Esophagus muscularis mucosa (tissue), 4 donors: Measurements from ENCODE around the gene PTPN14. TPM values are rescaled to one million over a fixed set of nuclear protein-coding genes. Genes with fewer than 3 reads are reported as not detected.

Experiments used
- DNase-seq: peaks from one replicate; pipeline ENCODE4 v3.0.0-alpha.2; 2017; ENCODE audit errors: extremely low spot score
- H3K27ac ChIP-seq, 4 donors: fragments of 200-600 bp; sonication (generic); replicated peaks in 1 of 4; 1 replicate in 3 of 4; 2 replicates in 1 of 4; pipeline ENCODE4 v1.5.1; 2016 to 2019; ENCODE audit warnings: mild to moderate bottlenecking in 1 of 4
- H3K27me3 ChIP-seq, 4 donors: fragments of 200-600 bp; sonication (generic); one replicate each; pipeline versions ENCODE4 v1.5.1 to v1.6.0; 2016 to 2019
- H3K36me3 ChIP-seq, 4 donors: fragments of 200-600 bp; sonication (generic); one replicate each; pipeline ENCODE4 v1.5.1; 2016 to 2019
- H3K4me1 ChIP-seq, 4 donors: fragments of 200-600 bp; sonication (generic); one replicate each; pipeline ENCODE4 v1.5.1; 2016 to 2019
- H3K4me3 ChIP-seq, 4 donors: fragments of 200-600 bp; sonication (generic); 1 replicate in 2 of 4; 2 replicates in 2 of 4; pipeline ENCODE4 v1.5.1; 2016 to 2019; ENCODE audit warnings: mild to moderate bottlenecking in 4 of 4, moderate library complexity in 1 of 4
- H3K9me3 ChIP-seq, 4 donors: fragments of 200-600 bp; sonication (generic); 1 replicate in 3 of 4; 2 replicates in 1 of 4; pipeline ENCODE4 v1.5.1; 2016 to 2019
- EP300 ChIP-seq: sonication (generic); formaldehyde crosslinking; IDR thresholded peaks from one replicate; pipeline ENCODE4 v1.6.1; 2017; ENCODE audit warnings: antibody characterized with exemption
- POLR2A ChIP-seq: fragments of 450-650 bp; IDR thresholded peaks from one replicate; pipeline ENCODE4 v1.6.1; 2017; ENCODE audit warnings: antibody characterized with exemption, moderate library complexity, mild to moderate bottlenecking, low read depth
- POLR2AphosphoS5 ChIP-seq, 2 donors: sonication (generic); formaldehyde crosslinking; IDR thresholded peaks; one replicate each; pipeline ENCODE4 v1.6.1; 2017; ENCODE audit warnings: antibody characterized with exemption in 2 of 2
- WGBS: methylation state at CpG from one replicate; pipeline ENCODE4 v1.1.5; 2018; 5-methylcytosine and 5-hydroxymethylcytosine counted together
- intact Hi-C: fragments of 100-400 bp; cut with DNase I; formaldehyde crosslinking; loops from one replicate; pipeline ENCODE4 v1.15.1; 2023
- total RNA-seq, 4 donors: library from RNA; depleted of rRNA; stranded (reverse); fragments of >200 nt; gene quantifications; one replicate each; pipeline versions ENCODE4 v1.1.0 to v1.2.1, GENCODE V29; 2016
- TF ChIP-seq, protein P1 (sequence below), 3 experiments: fragments of 200-600 bp in 2 of 3; fragments of 450-650 bp in 1 of 3; sonication (generic) in 2 of 3; IDR thresholded peaks; one replicate each; pipeline ENCODE4 v1.5.1; 2017 to 2019; ENCODE audit warnings: antibody characterized with exemption in 3 of 3, mild to moderate bottlenecking in 2 of 3, moderate library complexity in 1 of 3

PTPN14 gene
- total RNA-seq, 4 donors from 2014 or later = 48.5 to 108 (median 69.1) TPM

DNA sequence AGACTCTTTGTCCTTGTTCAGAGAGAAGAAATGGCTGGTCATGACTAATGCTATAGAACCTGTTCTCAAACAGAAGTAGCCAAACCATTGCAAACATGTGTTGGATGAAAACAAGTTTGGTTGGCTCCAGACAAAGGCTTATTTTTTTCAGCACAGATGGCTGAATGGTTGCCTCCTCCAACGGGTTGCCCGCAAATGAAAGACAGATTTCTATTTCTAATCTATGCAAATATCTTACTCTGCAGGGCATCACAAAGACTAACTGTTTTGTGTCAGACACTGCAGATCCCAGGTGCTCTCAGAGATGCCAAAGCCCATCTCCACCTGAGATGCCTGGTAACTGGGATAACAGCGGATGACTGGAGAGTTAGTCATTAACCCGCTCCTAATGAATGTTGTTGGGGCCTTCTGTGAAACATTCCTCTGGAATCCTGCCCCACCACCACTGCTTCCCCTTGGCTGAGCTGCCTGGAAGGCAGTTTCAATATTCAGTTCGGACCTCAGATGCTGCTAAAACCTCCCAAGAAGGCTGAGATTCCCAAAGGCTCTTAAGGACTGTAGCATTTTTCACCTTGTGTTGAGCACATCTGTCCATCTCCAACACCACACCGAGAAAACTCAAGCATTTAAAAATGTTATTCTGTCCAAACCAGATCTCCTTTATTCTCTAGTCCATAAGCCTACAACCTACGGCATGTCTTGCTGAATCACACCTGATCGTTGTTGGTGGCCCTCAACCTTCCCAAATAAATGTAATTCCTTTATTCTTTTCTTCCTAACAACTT, 104.4 kb downstream of the PTPN14 start:
- no peak for DNase-seq
- Histone ChIP-seq H3K4me3 (no peak overlapping the region), H3K27ac (peak overlapping the region in 3 of 4 donors; percentile 60 to 71 (median 61)), H3K27me3 (no peaks in the 10 kb centered on the region), H3K36me3 (no peaks in the 10 kb centered on the region), H3K4me1 (peaks cover 29 to 39% (median 35%) of the 10 kb centered on the region in 4 donors), H3K9me3 (no peaks in the 10 kb centered on the region)
- peak in 1 of 2 donors; percentile 32 for TF ChIP-seq POLR2AphosphoS5 (IDR thresholded peaks at IDR 0.05)
- no peak for TF ChIP-seq EP300
- 72% methylated on average over 8 of the region's 8 CpGs for WGBS
- intact Hi-C loops = loop anchor here (5.0 kb wide), 1 partner anchor 105 kb away; the partner anchor contains the start of gene PTPN14

DNA sequence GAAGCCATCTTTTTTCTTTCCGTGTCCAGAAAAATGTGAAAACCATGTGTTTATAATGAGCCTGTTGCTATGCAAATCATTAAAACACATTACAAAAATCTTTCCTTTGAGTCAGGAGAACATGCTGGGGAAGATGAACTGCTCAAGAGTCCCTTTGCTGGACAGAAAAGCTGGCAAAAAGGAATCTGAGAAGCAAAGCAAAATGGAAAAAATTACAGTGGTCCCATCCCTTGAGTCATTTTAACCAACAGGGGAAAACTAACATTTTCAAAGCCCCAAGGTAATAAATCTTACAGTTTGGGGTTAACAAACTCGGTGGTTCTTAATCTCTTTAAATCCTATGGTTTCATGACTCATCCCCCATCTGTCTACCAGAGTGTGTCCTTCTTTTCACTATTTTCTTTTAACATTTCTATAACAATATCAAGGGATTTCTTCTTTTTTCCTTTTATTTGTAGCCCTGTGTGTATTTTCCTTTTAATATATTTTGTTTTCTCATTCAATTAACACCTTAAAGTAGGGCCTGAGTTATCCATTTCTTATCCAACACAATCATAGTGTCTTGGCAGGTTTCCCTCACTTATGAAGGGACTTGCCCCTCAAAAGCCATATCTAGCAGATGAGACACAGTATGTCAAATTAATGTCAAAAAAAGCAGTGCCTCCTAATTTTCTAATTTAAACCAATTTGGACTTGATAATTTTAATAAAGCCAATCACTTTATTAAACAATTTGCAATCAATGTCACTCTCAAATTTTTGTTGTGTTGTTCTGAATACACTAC, 105.4 kb downstream of the PTPN14 start:
- H3K27me3 ChIP-seq = no peaks in the 10 kb centered on the region
- no peaks in the 10 kb centered on the region for H3K36me3 ChIP-seq
- peak overlapping the region; percentile 41 to 71 (median 60) for H3K27ac ChIP-seq
- DNase-seq = no peak
- intact Hi-C loops = loop anchor here (5.0 kb wide), 1 partner anchor 106 kb away; the partner anchor contains the start of gene PTPN14
- no peaks in the 10 kb centered on the region for H3K9me3 ChIP-seq
- TF ChIP-seq POLR2A (no peak), POLR2AphosphoS5 (IDR thresholded peaks at IDR 0.05) (peak in 1 of 2 donors; percentile 21)
- WGBS = 13% methylated on average over 2 of the region's 2 CpGs
- peaks cover 29 to 44% (median 40%) of the 10 kb centered on the region in 4 donors for H3K4me1 ChIP-seq
- no peak overlapping the region for H3K4me3 ChIP-seq

DNA sequence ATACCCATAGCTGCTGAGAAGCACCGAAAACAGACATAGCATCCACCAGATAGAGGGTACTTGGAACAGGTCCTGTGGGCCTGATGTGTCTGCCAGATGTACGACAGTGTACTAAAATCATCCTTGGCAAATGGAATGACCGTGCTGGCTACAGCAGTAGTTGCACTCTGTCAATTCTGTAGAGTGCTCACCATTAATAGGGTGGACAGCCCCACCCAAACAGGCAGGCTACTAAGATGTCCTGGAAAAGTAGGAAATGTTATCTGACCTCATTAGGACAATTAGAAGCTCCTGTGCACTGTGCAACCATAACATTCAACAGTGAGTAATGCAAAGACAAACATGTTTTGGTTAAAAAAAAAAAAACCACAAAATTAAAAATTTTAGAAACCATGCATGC, 106.2 kb downstream of the PTPN14 start:
- peak overlapping the region in 2 of 4 donors; percentile 61 to 71 for H3K27ac ChIP-seq
- H3K9me3 ChIP-seq = no peaks in the 10 kb centered on the region
- no peak for DNase-seq
- WGBS = 58% methylated on average over 3 of the region's 3 CpGs
- no peaks in the 10 kb centered on the region for H3K36me3 ChIP-seq
- TF ChIP-seq POLR2A = no peak
- TF ChIP-seq POLR2AphosphoS5 (IDR thresholded peaks at IDR 0.05) = no peak
- TF ChIP-seq, protein P1, sequence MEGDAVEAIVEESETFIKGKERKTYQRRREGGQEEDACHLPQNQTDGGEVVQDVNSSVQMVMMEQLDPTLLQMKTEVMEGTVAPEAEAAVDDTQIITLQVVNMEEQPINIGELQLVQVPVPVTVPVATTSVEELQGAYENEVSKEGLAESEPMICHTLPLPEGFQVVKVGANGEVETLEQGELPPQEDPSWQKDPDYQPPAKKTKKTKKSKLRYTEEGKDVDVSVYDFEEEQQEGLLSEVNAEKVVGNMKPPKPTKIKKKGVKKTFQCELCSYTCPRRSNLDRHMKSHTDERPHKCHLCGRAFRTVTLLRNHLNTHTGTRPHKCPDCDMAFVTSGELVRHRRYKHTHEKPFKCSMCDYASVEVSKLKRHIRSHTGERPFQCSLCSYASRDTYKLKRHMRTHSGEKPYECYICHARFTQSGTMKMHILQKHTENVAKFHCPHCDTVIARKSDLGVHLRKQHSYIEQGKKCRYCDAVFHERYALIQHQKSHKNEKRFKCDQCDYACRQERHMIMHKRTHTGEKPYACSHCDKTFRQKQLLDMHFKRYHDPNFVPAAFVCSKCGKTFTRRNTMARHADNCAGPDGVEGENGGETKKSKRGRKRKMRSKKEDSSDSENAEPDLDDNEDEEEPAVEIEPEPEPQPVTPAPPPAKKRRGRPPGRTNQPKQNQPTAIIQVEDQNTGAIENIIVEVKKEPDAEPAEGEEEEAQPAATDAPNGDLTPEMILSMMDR (IDR thresholded peaks at IDR 0.05) = no peak
- TF ChIP-seq EP300 = no peak
- no peak overlapping the region for H3K4me3 ChIP-seq
- no peaks in the 10 kb centered on the region for H3K27me3 ChIP-seq
- intact Hi-C loops = loop anchor here (5.0 kb wide), 1 partner anchor 107 kb away; the partner anchor contains the start of gene PTPN14
- peaks cover 34 to 52% (median 49%) of the 10 kb centered on the region in 4 donors for H3K4me1 ChIP-seq

DNA sequence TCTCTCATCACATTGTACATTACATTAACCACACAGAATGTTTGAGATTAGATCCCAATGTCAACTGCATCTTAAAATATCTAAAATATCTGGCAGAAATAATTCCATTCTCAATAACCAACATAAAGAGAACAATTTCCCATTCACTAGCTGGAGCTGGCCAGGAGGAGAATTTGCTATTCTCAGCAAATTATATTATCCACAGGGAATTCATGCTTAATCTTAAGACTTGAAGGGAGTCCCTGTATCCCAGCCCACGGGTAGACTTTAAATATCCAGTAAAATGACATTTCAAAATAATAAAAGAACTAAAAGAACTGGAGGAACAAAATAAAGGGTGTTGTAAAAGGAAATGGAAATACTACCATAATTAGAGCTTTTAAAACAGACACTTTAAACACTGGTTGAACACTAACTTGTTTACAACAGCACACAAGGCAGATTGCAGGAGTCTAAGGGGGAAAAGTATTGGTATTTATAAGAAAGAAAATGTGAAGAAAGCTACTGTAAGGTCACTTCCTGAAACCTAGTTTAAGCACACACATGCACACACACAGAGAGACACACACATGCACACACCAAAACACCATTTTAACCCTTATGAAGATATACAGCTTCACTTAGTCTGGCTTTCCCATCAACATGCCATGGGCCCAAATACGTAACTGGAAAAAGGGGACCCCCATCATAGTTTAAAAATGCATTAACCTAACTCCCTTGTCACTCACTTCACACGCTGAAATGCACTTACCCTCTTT, 107.0 kb downstream of the PTPN14 start:
- no peak for DNase-seq
- H3K36me3 ChIP-seq = no peaks in the 10 kb centered on the region
- H3K27ac ChIP-seq = peak overlapping the region in 2 of 4 donors; percentile 61 to 71
- intact Hi-C loops = no loop called here
- peaks cover 40 to 59% (median 52%) of the 10 kb centered on the region in 4 donors for H3K4me1 ChIP-seq
- H3K27me3 ChIP-seq = no peaks in the 10 kb centered on the region
- WGBS = 44% methylated on average over 3 of the region's 3 CpGs
- no peak for TF ChIP-seq POLR2AphosphoS5 (IDR thresholded peaks at IDR 0.05)
- no peak for TF ChIP-seq POLR2A
- TF ChIP-seq, protein P1 (IDR thresholded peaks at IDR 0.05) = no peak
- no peak for TF ChIP-seq EP300
- no peak overlapping the region for H3K4me3 ChIP-seq
- no peaks in the 10 kb centered on the region for H3K9me3 ChIP-seq

DNA sequence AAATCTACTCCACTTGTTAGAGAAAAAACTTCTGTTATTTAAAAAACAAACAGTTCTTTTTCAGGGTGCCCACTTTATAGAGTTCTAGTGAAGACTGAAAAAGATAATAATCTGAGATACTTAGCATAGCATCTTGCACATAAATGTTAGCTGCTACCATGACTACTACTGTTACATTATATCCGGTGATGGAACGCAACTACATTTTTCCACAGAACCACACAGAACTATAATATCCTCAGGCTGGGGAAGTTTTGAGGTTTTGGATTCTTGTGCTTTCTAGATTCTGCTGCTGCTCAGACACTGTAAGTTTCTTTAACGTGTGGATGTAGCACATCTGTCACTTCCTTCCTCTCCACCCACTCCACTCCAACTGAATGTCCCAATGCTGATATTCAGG, 110.3 kb downstream of the PTPN14 start:
- WGBS = 54% methylated on average over 3 of the region's 3 CpGs
- intact Hi-C loops = no loop called here
- H3K27ac ChIP-seq = no peak overlapping the region
- no peaks in the 10 kb centered on the region for H3K27me3 ChIP-seq
- peaks cover 33 to 46% (median 40%) of the 10 kb centered on the region in 4 donors for H3K4me1 ChIP-seq
- no peaks in the 10 kb centered on the region for H3K9me3 ChIP-seq
- no peak for DNase-seq
- TF ChIP-seq, protein P1 (IDR thresholded peaks at IDR 0.05) = no peak
- no peak for TF ChIP-seq EP300
- no peak for TF ChIP-seq POLR2A
- TF ChIP-seq POLR2AphosphoS5 (IDR thresholded peaks at IDR 0.05) = no peak
- no peaks in the 10 kb centered on the region for H3K36me3 ChIP-seq
- H3K4me3 ChIP-seq = no peak overlapping the region
